OCI-LY1 (cell line): ENCODE measurements around the gene SPOUT1.
"Not testable (repeated sequence)": the region's sequence is repeated elsewhere in the genome, so short reads cannot be mapped to it uniquely, and the experiment has no call there.

Source experiments
- H2AFZ ChIP-seq: fragments of 200-600 bp; sonication (generic), shearing (Covaris generic); 2 replicates; pipeline ENCODE4 v1.6.0; 2014; ENCODE audit warnings: antibody characterized with exemption, mild to moderate bottlenecking, low read length
- H3F3A ChIP-seq: fragments of 200-600 bp; sonication (generic), shearing (Covaris generic); 2 replicates; pipeline ENCODE4 v1.6.0; 2014; ENCODE audit warnings: mild to moderate bottlenecking, antibody characterized with exemption, low read length, moderate library complexity; ENCODE audit not compliant: insufficient read depth
- H3K27ac ChIP-seq: fragments of 200-600 bp; sonication (generic); 2 replicates; pipeline ENCODE4 v1.5.1; 2014; ENCODE audit warnings: low read length, mixed run types, mild to moderate bottlenecking, low read depth; ENCODE audit not compliant: poor library complexity, severe bottlenecking
- H3K27me3 ChIP-seq: fragments of 200-600 bp; sonication (generic); 2 replicates; pipeline ENCODE4 v1.6.0; 2014; ENCODE audit warnings: antibody characterized with exemption, mild to moderate bottlenecking, low read length, moderate library complexity; ENCODE audit not compliant: insufficient read depth
- H3K36me3 ChIP-seq: fragments of 200-600 bp; sonication (generic); 2 replicates; pipeline ENCODE4 v1.6.1; 2014; ENCODE audit warnings: mild to moderate bottlenecking, antibody characterized with exemption, low read length, moderate library complexity, mixed read lengths; ENCODE audit not compliant: insufficient read depth
- H3K4me1 ChIP-seq: fragments of 200-600 bp; sonication (generic); 2 replicates; pipeline ENCODE4 v1.5.1; 2014; ENCODE audit warnings: mild to moderate bottlenecking, low read length, moderate library complexity; ENCODE audit not compliant: insufficient read depth, severe bottlenecking
- H3K4me2 ChIP-seq: fragments of 200-600 bp; sonication (generic), shearing (Covaris generic); 2 replicates; pipeline ENCODE4 v1.6.1; 2014; ENCODE audit warnings: low read length
- H3K4me3 ChIP-seq: fragments of 200-600 bp; sonication (generic); 2 replicates; pipeline ENCODE4 v1.5.1; 2014; ENCODE audit warnings: low read length, low read depth, mild to moderate bottlenecking, mixed read lengths; ENCODE audit not compliant: poor library complexity, severe bottlenecking
- H3K79me2 ChIP-seq: fragments of 200-600 bp; shearing (Covaris generic); 2 replicates; pipeline ENCODE4 v1.6.1; 2016; ENCODE audit warnings: mixed run types, low read length, mixed read lengths; ENCODE audit not compliant: insufficient read depth
- H3K9ac ChIP-seq: fragments of 200-600 bp; sonication (generic), shearing (Covaris generic); 2 replicates; pipeline ENCODE4 v1.6.1; 2014; ENCODE audit warnings: mild to moderate bottlenecking, low read length, mixed read lengths
- H3K9me2 ChIP-seq: fragments of 200-600 bp; sonication (generic), shearing (Covaris generic); 2 replicates; pipeline ENCODE4 v1.6.1; 2014; ENCODE audit warnings: low read depth, mild to moderate bottlenecking, low read length, mixed read lengths
- H3K9me3 ChIP-seq: fragments of 200-600 bp; shearing (Covaris generic); 2 replicates; pipeline ENCODE4 v1.6.1; 2014; ENCODE audit warnings: low read length, mixed read lengths
- H4K20me1 ChIP-seq: fragments of 200-600 bp; sonication (generic), shearing (Covaris generic); 2 replicates; pipeline ENCODE4 v1.6.0; 2016; ENCODE audit warnings: mild to moderate bottlenecking, low read length; ENCODE audit not compliant: insufficient read depth
- EZH2 ChIP-seq: fragments of 200-600 bp; sonication (generic), shearing (Covaris generic); IDR thresholded peaks from 2 replicates; pipeline ENCODE4 v1.8.0; 2017; ENCODE audit warnings: borderline replicate concordance, mixed run types, mild to moderate bottlenecking, antibody characterized with exemption, low read length, moderate library complexity, mixed read lengths
- TF ChIP-seq, protein P1 (sequence below): fragments of 200-600 bp; sonication (generic), shearing (Covaris generic); IDR thresholded peaks from 2 replicates; pipeline ENCODE4 v1.5.1; 2017; ENCODE audit warnings: mild to moderate bottlenecking, antibody characterized with exemption, low read length, moderate library complexity, mixed read lengths

The SPOUT1 gene

GRCh38 chr9:128861501-128861900, 31.9 kb upstream of the SPOUT1 start:
- H4K20me1 ChIP-seq: no peaks in the 10 kb centered on the region
- no peaks in the 10 kb centered on the region for H3K27me3 ChIP-seq
- no peaks in the 10 kb centered on the region for H3K9me3 ChIP-seq
- H3K79me2 ChIP-seq: no peaks in the 10 kb centered on the region
- peaks cover 9% of the 10 kb centered on the region for H3K4me1 ChIP-seq
- no peak overlapping the region for H3K4me2 ChIP-seq
- TF ChIP-seq EZH2: no peak
- TF ChIP-seq, protein P1, sequence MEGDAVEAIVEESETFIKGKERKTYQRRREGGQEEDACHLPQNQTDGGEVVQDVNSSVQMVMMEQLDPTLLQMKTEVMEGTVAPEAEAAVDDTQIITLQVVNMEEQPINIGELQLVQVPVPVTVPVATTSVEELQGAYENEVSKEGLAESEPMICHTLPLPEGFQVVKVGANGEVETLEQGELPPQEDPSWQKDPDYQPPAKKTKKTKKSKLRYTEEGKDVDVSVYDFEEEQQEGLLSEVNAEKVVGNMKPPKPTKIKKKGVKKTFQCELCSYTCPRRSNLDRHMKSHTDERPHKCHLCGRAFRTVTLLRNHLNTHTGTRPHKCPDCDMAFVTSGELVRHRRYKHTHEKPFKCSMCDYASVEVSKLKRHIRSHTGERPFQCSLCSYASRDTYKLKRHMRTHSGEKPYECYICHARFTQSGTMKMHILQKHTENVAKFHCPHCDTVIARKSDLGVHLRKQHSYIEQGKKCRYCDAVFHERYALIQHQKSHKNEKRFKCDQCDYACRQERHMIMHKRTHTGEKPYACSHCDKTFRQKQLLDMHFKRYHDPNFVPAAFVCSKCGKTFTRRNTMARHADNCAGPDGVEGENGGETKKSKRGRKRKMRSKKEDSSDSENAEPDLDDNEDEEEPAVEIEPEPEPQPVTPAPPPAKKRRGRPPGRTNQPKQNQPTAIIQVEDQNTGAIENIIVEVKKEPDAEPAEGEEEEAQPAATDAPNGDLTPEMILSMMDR: no peak
- H3F3A ChIP-seq: no peaks in the 10 kb centered on the region
- peaks cover 4% of the 10 kb centered on the region; the same call in 1 of the 2 replicates for H3K36me3 ChIP-seq
- no peak overlapping the region for H3K27ac ChIP-seq
- no peak overlapping the region for H3K9ac ChIP-seq
- no peak overlapping the region for H2AFZ ChIP-seq
- no peaks in the 10 kb centered on the region for H3K9me2 ChIP-seq
- H3K4me3 ChIP-seq: no peak overlapping the region

DNA sequence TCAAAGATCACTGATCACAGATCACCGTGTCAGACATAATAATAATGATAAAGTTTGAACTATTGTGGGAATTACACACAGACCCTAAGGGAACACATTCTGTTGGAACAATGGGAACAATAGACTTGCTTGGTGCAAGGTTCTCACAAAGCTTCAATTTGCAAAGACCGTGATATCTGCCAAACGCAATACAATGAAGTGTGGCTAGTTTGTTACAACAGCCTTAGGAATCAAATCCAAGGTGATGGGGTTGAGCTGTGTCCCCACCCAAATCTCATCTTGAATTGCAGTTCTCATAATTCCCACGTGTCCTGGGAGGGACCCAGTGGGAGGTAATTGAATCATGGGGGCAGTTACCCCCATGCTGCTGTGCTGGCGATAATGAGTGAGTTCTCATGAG, 31.3 kb upstream of the SPOUT1 start:
- Histone ChIP-seq H3K79me2 (no peaks in the 10 kb centered on the region), H3K9me3 (no peaks in the 10 kb centered on the region), H3K9ac (no peak overlapping the region), H4K20me1 (no peaks in the 10 kb centered on the region), H3K4me1 (peaks cover 9% of the 10 kb centered on the region), H3K27ac (no peak overlapping the region), H3K4me3 (no peak overlapping the region), H3K36me3 (peaks cover 4% of the 10 kb centered on the region; the same call in 1 of the 2 replicates), H3K4me2 (no peak overlapping the region), H3K27me3 (no peaks in the 10 kb centered on the region), H3K9me2 (no peaks in the 10 kb centered on the region), H3F3A (no peaks in the 10 kb centered on the region), H2AFZ (no peak overlapping the region)
- no peak for TF ChIP-seq EZH2
- TF ChIP-seq, protein P1: no peak

DNA sequence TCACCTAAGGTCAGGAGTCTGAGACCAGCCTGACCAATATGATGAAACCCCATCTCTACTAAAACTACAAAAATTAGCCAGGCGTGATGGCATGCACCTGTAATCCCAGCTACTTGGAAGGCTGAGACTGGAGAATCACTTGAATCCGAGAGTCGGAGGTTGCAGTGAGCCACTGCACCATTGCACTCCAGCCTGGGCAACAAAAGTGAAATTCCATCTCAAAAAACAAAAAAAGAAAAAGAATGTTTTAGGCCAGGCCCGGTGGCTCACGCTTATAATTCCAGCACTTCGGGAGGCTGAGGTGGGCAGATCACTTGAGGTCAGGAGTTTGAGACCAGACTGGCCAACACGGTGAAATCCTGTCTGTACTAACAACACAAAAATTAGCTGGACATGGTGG, 28.9 kb upstream of the SPOUT1 start:
- H3K27ac ChIP-seq, H3K9me3 ChIP-seq, H3K4me1 ChIP-seq: not testable (repeated sequence)

GRCh38 chr9:128854454-128854853, 24.9 kb upstream of the SPOUT1 start:
- H3K4me2 ChIP-seq: not testable (repeated sequence)

More for the DNA sequence above, 28.9 kb upstream of the SPOUT1 start:
- H3K4me2 ChIP-seq, H4K20me1 ChIP-seq, H3K4me3 ChIP-seq, H3K9ac ChIP-seq, H3K9me2 ChIP-seq, H2AFZ ChIP-seq, H3K27me3 ChIP-seq, H3K36me3 ChIP-seq, H3F3A ChIP-seq, H3K79me2 ChIP-seq: not testable (repeated sequence)

DNA sequence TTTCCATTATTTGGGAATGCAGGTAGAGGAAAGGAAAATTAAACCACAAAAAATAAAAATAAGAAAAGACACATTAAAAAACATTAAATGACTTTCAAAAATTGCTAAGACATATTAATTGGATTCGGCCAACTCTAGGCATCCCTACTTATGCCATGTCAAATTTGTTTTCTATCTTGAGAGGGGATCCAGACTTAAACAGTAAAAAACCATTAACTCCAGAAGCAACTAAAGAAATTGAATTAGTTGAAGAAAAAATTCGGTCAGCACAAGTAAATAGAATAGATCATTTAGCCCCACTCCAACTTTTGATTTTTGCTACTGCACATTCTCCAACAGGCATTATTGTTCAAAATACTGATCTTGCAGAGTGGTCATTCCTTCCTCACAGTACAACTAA, 23.1 kb upstream of the SPOUT1 start:
- H3K9me3 ChIP-seq, H3K4me3 ChIP-seq, H3K4me1 ChIP-seq, H3F3A ChIP-seq, H4K20me1 ChIP-seq, H3K4me2 ChIP-seq, H3K27me3 ChIP-seq, H3K36me3 ChIP-seq, H2AFZ ChIP-seq, H3K9me2 ChIP-seq, H3K9ac ChIP-seq, H3K79me2 ChIP-seq, H3K27ac ChIP-seq: not testable (repeated sequence)

More at GRCh38 chr9:128854454-128854853, 24.9 kb upstream of the SPOUT1 start:
- H3K27me3 ChIP-seq, H3K27ac ChIP-seq, H3K4me1 ChIP-seq, H3K9ac ChIP-seq, H2AFZ ChIP-seq, H3K9me3 ChIP-seq, H4K20me1 ChIP-seq, H3K36me3 ChIP-seq, H3F3A ChIP-seq, H3K4me3 ChIP-seq, H3K79me2 ChIP-seq, H3K9me2 ChIP-seq: not testable (repeated sequence)
